NCI-H524 (cell line): Measurements from ENCODE around the gene DRC3.

Experiments
- DNase-seq, 2 experiments: peaks; one replicate each; lab custom pipeline; 2025; lab: John Stamatoyannopoulos, UW

DRC3 gene

DNA sequence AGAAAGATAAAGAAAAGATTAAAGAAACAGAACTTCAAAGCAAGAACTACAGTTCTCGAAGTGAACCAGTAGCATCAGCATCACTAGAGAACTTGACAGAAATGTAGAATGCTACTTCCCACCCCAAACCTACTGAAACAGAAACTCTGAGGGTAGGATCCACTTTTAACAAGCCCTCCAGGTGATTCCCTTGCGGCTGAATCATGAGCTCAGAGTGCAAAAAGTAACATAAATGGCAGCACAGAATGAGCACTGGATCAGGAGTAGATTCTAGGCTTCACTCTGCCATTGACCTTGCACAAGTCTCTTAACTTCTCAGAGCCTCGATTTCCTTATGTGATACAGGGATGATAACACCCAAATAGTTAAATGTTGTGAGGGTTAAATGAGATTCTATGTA, 6.3 kb upstream of the DRC3 start:
- no peak for DNase-seq

- DNase-seq: no peak
Observed at GRCh38 chr17:17970699-17971430, 1.8 kb upstream of the DRC3 start.

DNA sequence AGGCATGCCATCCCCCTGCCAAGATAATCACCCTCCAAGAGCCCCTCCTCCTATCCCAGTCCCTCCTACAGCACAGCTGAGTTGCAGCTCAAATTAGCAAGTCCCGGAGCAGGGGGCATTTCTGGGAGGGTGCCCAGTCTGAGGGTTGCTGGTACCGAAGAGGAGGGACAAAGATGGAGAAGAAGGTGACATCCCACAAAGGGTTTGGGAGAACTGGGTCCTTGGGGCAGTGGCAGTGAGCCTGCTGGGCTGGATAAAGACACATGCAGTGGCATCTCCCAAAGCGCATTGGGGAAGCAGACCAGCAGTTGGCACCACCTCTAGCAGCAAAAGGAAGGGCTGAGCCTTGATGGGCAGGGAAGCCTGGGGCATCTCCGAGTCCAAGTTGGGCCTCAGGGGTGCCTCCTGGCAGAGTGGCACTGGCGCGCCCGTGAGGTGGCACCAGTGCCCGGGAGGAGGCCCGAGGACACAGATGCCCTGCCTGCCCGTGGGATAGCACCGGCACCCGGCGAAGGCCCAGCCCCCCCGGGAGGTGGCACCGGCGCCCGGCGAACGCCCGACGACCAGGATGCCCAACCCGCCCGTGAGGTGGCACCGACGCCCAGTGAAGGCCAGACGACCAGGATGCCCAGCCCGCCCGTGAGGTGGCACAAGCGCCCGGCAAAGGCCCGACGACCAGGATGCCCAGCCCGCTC, 1.1 kb upstream of the DRC3 start:
- no peak for DNase-seq

DNA sequence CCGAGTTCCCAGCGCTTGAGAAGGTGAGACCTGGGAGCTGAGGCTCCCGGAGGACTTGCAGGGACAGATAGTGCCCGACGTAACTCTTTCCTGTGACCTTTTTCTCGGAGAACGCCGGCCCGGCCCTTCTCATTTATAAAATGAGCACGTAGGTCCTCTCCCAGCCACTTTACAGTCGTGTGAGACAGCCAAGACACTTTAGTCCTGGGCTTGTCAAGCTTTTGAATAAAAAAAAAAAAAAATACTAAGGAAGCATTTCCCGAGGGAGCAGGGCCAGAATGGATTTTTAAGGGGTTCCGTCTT, 241 bp downstream of the DRC3 start:
- DNase-seq: no peak

DNA sequence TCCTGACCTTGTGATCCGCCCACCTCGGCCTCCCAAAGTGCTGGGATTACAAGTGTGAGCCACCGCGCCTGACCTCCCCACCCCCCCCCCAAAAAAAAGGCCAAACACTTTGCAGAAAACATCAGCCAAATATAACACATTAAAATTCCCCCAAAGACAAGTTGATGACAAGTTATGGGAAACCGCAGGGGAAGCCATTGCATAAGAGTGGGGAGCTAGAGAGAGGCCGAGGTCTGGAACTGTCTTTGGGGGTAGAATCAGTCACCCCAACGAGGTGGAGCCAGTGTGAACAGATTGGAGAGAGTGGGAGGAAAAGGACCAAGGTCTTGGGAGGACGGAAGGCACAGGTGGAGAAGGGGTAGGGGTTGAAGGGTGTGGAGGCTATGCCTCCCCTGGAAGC, 2.8 kb downstream of the DRC3 start:
- DNase-seq: no peak

GRCh38 chr17:17976931-17977570, 4.4 kb downstream of the DRC3 start:
- DNase-seq: no peak

- DNase-seq: no peak
Observed at GRCh38 chr17:17978481-17979424, 6.1 kb downstream of the DRC3 start.

DNA sequence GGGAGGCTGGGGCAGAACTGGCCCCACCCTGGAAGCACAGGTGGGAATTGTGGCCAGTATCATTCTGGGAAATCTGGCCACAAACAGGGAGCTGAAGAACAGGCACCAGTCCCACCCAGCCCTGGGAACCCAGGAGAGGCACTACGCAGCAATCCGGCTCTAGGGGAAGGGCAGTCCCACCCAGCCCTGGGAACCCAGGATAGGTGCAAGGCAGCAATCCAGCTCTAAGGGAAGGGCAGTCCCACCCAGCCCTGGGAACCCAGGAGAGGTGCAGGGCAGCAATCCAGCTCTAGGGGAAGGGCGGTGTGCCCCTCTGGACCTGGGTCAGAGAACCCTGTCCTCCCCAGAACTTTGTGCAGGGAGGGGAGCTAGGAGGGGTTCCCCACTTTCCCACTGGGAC, 7.1 kb downstream of the DRC3 start:
- no peak for DNase-seq

DNA sequence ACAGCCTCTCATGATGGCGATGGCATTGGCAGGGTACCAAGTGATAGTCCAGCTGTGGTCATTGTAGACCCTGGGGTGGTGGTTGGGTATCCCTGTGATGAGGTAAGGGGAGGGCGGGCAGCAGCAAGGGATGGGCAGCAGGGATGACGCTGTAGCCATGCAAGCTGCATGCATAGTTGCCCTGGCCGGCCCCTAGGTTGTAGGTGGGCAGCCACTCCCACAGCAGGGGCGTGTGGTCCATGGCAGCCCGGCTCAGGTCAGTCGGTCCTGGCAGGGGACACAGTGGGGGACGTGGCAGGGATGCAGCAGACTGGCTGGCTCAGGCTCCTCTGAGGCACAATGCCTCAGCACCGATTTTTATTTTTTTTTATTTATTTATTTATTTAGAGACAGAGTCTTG, 8.7 kb downstream of the DRC3 start:
- no peak for DNase-seq

DNA sequence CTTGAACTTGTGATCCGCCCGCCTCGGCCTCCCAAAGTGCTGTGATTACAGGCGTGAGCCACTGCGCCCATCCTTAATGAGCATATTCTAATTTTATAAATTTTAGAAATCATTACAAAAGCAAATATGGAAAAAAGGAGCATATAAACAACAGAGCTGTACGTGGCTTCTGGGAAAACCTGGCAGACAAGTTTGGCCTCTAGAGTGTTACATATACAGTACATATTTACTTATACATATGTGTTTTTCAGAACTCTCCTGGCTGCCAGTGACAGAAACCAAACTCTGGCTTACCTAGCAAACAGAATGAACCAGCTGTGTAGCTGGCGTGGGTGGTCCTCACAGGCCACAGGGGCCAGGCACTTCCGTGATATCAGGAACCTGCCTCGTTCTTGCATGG, 10.1 kb downstream of the DRC3 start:
- no peak for DNase-seq

- no peak for DNase-seq
Observed at GRCh38 chr17:17983376-17983775, 10.7 kb downstream of the DRC3 start.

- DNase-seq: no peak
Observed at GRCh38 chr17:17983776-17984175, 11.1 kb downstream of the DRC3 start.

GRCh38 chr17:17985153-17985552, 12.5 kb downstream of the DRC3 start:
- no peak for DNase-seq

DNA sequence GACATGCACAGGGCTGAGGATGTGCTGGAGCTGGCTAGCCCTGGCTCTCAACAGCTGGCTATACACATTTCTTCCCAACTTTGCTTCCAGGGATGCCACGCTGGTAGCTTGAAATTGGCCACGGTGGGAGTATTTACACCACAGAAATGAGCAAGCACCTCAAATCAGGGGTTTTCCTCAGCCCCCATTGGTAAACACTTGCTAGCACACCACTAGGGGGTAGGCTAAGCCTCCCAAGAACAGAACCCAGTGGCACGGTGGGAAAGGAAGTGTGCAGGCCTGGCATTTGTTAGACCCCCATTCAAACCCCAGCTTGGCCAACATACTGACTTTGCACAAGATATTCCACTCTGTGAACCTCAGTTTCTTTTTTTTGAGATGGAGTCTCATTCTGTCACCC, 12.9 kb downstream of the DRC3 start:
- DNase-seq: peak in 1 of 2 experiments; percentile 43

DNA sequence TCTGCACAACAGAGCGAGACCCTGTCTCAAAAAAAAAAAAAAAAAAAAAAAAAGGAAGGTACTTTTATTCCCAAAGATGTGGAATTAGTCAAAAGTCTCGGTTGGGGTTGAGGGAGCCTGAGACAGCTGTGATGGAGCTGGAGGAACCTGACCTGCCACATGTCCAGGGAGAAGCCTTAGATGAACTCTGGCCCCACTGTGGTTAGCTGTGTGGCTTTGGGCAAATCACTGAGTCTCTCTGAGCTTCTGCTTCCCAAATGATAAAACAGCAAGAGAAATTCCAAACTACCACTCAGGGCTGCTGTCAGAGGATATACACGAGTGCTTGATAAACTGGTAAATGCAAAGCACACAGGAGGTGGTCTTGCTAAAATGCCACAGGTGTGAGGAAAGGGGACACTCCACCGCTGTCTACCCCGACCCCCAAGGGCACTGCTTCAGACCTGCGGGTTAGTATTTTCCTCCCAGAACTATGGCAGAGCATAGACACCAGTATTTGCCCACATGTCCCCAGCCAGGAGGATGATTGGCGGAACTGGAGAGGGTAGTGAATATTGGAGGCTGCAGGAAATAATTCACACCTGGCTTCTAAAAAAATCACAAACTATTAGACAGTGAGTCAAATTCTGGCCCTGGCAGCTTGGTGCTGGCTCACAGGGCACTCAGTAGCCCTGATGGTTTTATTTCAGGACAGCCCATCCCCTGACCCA, 14.7 kb downstream of the DRC3 start:
- no peak for DNase-seq

- no peak for DNase-seq
Observed at GRCh38 chr17:17987901-17988300, 15.2 kb downstream of the DRC3 start.

DNA sequence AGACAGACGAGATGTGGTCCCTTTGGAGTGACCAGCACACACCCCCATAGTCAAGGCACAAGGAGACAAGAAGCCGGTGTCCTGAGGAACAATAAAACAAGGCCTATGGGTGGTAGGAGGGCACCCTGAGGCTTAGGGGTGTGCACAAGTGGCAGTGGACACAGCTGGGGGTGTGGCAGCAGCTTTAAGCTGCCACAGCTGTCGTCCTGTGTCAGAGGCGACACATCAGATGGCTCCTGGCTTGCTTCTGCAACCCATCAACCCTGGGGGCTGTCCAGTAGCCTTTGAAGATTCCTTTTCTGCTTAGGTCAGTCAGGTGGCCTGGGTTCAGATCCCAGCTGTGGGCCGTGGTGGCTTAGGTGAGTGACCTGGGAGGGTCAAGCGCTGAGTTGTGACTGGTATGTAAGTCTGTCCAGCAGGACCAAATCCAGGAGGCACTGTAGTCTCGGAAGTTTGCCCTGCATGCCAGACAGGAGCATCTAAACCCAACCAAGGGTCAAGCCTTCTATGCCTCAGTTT, 15.8 kb downstream of the DRC3 start:
- DNase-seq: peak in 1 of 2 experiments; percentile 42

DNA sequence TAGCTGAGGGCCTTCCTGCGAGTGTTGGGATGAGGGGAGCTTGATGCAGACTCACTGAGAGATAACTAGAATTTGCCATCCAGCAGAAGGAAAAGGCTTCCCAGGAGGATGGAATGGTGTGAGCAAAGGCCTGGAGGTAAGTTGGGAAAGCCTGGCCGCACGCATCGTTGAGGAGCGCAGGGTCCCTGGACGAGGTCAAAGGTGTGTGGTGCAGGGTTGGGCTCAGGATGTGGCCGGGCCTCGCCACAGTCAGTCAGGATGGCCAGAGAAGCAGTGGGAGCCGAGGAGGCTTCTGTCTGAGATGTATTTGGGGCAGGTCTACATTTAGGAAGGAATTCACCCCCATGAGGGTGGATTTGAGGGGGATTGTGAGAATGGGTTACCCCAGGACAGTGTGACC, 16.4 kb downstream of the DRC3 start:
- DNase-seq: no peak

- DNase-seq: no peak
Observed at GRCh38 chr17:17989618-17990017, 17.0 kb downstream of the DRC3 start.

DNA sequence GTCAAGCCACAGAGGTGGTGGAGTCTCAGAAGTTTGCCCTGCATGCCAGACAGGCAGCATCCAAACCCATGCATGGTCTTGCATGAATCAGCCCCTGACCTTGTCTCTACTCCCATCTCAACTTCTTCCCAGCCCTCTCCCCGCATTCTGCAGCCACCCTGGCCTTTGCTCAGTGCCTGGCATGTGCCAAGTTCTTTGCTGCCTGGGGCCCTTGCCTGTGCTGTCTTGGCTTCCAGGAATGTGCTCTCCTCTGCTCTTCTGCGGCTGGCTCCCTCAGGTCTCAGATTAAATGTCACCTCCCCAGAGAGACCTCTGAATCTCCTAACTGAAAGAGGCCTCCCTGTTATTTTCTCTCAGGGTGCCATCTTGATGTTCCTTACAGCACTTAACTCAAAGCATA, 17.6 kb downstream of the DRC3 start:
- DNase-seq: no peak

DNA sequence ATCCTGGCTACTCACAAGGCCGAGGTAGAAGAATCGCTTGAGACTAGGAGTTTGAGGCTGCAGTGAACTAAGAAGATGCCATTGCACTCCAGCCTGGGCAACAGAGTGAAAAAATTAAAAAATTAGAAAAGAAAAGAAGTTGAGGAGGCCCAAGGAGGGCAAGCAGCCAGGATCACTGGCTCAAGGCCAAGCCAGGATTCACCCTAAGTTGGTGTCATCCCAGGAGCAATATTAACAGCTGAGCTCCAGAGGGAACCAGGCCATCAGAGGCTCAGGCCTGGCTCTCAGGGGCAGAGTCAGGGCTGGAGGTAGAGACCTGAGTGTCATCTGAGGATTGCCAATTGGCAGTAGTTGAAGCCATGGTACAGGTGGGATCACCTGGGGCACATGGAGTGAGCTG, 20.7 kb downstream of the DRC3 start:
- no peak for DNase-seq

- DNase-seq: no peak
Observed at GRCh38 chr17:17993852-17994251, 21.2 kb downstream of the DRC3 start.
